Hepatocyte (in vitro differentiated cells): ENCODE results near the gene SERP2. TPM values are rescaled to one million over a fixed set of nuclear protein-coding genes. Genes with fewer than 3 reads are reported as not detected.

ENCODE experiments used
- DNase-seq: peaks from one replicate; pipeline ENCODE4 v3.0.0-alpha.2; 2016; ENCODE audit warnings: low spot score
- H2AFZ ChIP-seq: fragments of 200-600 bp; sonication (generic); 2 replicates; pipeline ENCODE4 v1.6.0; 2016; ENCODE audit warnings: antibody characterized with exemption, mild to moderate bottlenecking
- H3K27ac ChIP-seq: fragments of 200-600 bp; sonication (generic); 2 replicates; pipeline ENCODE4 v1.5.1; 2016; ENCODE audit warnings: mild to moderate bottlenecking
- H3K27me3 ChIP-seq: fragments of 200-600 bp; sonication (generic); 2 replicates; pipeline ENCODE4 v1.6.1; 2016
- H3K36me3 ChIP-seq: fragments of 200-600 bp; sonication (generic); replicated peaks from 2 replicates; pipeline ENCODE4 v1.5.1; 2016; ENCODE audit warnings: low read depth; ENCODE audit not compliant: insufficient read depth
- H3K4me1 ChIP-seq: fragments of 200-600 bp; sonication (generic); 2 replicates; pipeline ENCODE4 v1.5.1; 2016; ENCODE audit warnings: mild to moderate bottlenecking, moderate library complexity; ENCODE audit not compliant: insufficient read depth
- H3K4me2 ChIP-seq: fragments of 200-600 bp; sonication (generic); 2 replicates; pipeline ENCODE4 v1.6.0; 2016
- H3K4me3 ChIP-seq: fragments of 200-600 bp; sonication (generic); 2 replicates; pipeline ENCODE4 v1.5.1; 2016; ENCODE audit warnings: mild to moderate bottlenecking
- H3K79me2 ChIP-seq: fragments of 200-600 bp; sonication (generic); 2 replicates; pipeline ENCODE4 v1.6.0; 2017; ENCODE audit warnings: mild to moderate bottlenecking
- H3K9me2 ChIP-seq: fragments of 200-600 bp; sonication (generic); replicated peaks from 2 replicates; pipeline ENCODE4 v1.6.0; 2017; ENCODE audit warnings: mild to moderate bottlenecking; ENCODE audit not compliant: insufficient read depth
- H3K9me3 ChIP-seq: fragments of 200-600 bp; sonication (generic); 2 replicates; pipeline ENCODE4 v1.5.1; 2016; ENCODE audit warnings: low read depth, mild to moderate bottlenecking
- H4K20me1 ChIP-seq: fragments of 200-600 bp; sonication (generic); 2 replicates; pipeline ENCODE4 v1.6.0; 2016; ENCODE audit warnings: mild to moderate bottlenecking; ENCODE audit not compliant: insufficient read depth, poor library complexity, severe bottlenecking
- CTCF ChIP-seq: fragments of 200-600 bp; sonication (generic); IDR thresholded peaks from 2 replicates; pipeline ENCODE4 v1.5.1; 2016; ENCODE audit warnings: antibody characterized with exemption, mild to moderate bottlenecking; ENCODE audit not compliant: poor library complexity
- EZH2 ChIP-seq: fragments of 200-600 bp; sonication (generic); IDR thresholded peaks from 2 replicates; pipeline ENCODE4 v1.6.1; 2016; ENCODE audit warnings: antibody characterized with exemption, mild to moderate bottlenecking, borderline replicate concordance
- EZH2phosphoT487 ChIP-seq: fragments of 200-600 bp; sonication (generic); IDR thresholded peaks from one replicate; pipeline ENCODE4 v1.6.1; 2018; ENCODE audit warnings: antibody characterized with exemption, mild to moderate bottlenecking, low read depth, moderate library complexity; ENCODE audit not compliant: unreplicated experiment, severe bottlenecking
- WGBS: methylation state at CpG from one replicate; pipeline ENCODE4 v1.1.6; 2016; ENCODE audit warnings: low lambda C conversion rate; ENCODE audit errors: missing lambda C conversion rate; 5-methylcytosine and 5-hydroxymethylcytosine counted together
- polyA plus RNA-seq: library from polyadenylated mRNA; unstranded; fragments of >200 nt; fragmentation: Nextera tagmentation; extraction: Ambion mirVana; gene quantifications from 2 replicates; pipeline ENCODE4 v1.2.1, GENCODE V29; 2016
- total RNA-seq: library from RNA; depleted of rRNA; stranded (reverse); fragments of >200 nt; gene quantifications from 2 replicates; pipeline ENCODE4 v1.2.3, GENCODE V29; 2014

Gene SERP2
- total and polyA plus RNA-seq, 2 experiments from 2014 or later = 1.8 to 7.7 TPM

GRCh38 chr13:44350775-44351504, 22.7 kb upstream of the SERP2 start:
- TF ChIP-seq CTCF (no peak), EZH2phosphoT487 (no peak), EZH2 (no peak)
- H3K36me3 ChIP-seq = no peaks in the 10 kb centered on the region
- no peak for DNase-seq
- H4K20me1 ChIP-seq = no peaks in the 10 kb centered on the region
- H3K79me2 ChIP-seq = no peaks in the 10 kb centered on the region
- H3K4me3 ChIP-seq = no peak overlapping the region
- no peaks in the 10 kb centered on the region for H3K4me1 ChIP-seq
- H3K9me2 ChIP-seq = no peaks in the 10 kb centered on the region
- no peaks in the 10 kb centered on the region for H3K27me3 ChIP-seq
- no peaks in the 10 kb centered on the region for H3K9me3 ChIP-seq
- H3K4me2 ChIP-seq = no peak overlapping the region
- H3K27ac ChIP-seq = no peak overlapping the region
- H2AFZ ChIP-seq = no peak overlapping the region
- WGBS = 69% methylated on average over 8 of the region's 9 CpGs

- no peaks in the 10 kb centered on the region for H3K79me2 ChIP-seq
- no peaks in the 10 kb centered on the region for H3K36me3 ChIP-seq
- H4K20me1 ChIP-seq = no peaks in the 10 kb centered on the region
- H2AFZ ChIP-seq = no peak overlapping the region
- no peak overlapping the region for H3K4me3 ChIP-seq
- H3K27ac ChIP-seq = no peak overlapping the region
- WGBS = 83% methylated on average over 4 of the region's 4 CpGs
- no peaks in the 10 kb centered on the region for H3K27me3 ChIP-seq
- H3K9me3 ChIP-seq = no peaks in the 10 kb centered on the region
- H3K4me1 ChIP-seq = no peaks in the 10 kb centered on the region
- TF ChIP-seq EZH2 (no peak), EZH2phosphoT487 (no peak), CTCF (no peak)
- H3K9me2 ChIP-seq = no peaks in the 10 kb centered on the region
- no peak for DNase-seq
- H3K4me2 ChIP-seq = no peak overlapping the region
These were observed 22.1 kb upstream of the SERP2 start for GRCh38 chr13:44351505-44351854.

- 92% methylated on average over 3 of the region's 3 CpGs for WGBS
- H3K4me2 ChIP-seq = no peak overlapping the region
These were observed 21.4 kb upstream of the SERP2 start for GRCh38 chr13:44352202-44352601.

More at GRCh38 chr13:44352202-44352601, 21.4 kb upstream of the SERP2 start:
- Histone ChIP-seq H4K20me1 (no peaks in the 10 kb centered on the region), H3K4me1 (no peaks in the 10 kb centered on the region), H3K36me3 (no peaks in the 10 kb centered on the region), H2AFZ (no peak overlapping the region), H3K27ac (no peak overlapping the region), H3K9me3 (no peaks in the 10 kb centered on the region), H3K79me2 (no peaks in the 10 kb centered on the region), H3K4me3 (no peak overlapping the region), H3K9me2 (no peaks in the 10 kb centered on the region), H3K27me3 (no peaks in the 10 kb centered on the region)
- DNase-seq = no peak
- TF ChIP-seq EZH2 (no peak), EZH2phosphoT487 (no peak), CTCF (no peak)
